ENCODE results near the gene TOX4.
"Not testable (repeated sequence)": the region's sequence is repeated elsewhere in the genome, so short reads cannot be mapped to it uniquely, and the experiment has no call there.

Gene TOX4

DNA sequence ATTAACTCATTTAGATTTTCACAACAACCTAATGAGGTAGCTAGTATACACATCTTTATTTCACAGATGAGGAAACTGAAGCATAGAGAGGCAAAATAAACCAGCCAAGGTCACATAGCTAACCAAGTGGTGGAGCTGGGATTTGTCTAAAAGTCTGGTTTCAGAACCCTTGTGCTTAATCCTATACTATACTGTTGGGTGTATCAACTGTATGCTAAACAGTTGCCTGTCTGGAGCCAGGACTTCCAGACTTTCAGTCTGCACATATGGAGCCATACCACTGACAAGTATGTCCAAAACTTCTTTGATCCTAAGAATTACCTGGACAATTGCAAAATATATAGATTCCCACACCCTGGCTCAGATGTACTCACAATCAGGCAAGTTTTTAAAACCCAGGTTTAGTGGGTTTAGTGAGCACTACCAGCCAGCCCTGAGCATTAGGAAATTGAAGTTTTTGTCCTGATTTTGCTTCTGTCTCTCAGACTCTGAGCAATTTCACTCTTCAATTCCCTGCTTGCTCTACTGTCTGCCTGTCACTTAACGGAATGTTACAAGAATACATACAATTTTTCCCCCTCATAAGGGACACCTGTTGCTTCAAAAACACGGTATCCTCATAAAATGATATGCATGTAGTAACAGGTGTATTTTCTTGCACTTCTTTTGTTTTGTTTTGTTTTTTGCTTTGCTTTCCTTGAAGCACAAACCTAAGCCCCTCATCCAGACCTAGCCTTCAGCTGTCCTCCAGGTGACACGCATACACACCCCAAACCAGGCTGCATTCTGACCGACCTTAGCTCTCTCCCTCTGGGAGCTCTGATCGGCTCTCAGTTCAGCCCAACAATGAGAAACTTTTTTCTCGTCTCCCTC is 58.8 kb downstream of the TOX4 start:
- DNase-seq, result no peak

DNA sequence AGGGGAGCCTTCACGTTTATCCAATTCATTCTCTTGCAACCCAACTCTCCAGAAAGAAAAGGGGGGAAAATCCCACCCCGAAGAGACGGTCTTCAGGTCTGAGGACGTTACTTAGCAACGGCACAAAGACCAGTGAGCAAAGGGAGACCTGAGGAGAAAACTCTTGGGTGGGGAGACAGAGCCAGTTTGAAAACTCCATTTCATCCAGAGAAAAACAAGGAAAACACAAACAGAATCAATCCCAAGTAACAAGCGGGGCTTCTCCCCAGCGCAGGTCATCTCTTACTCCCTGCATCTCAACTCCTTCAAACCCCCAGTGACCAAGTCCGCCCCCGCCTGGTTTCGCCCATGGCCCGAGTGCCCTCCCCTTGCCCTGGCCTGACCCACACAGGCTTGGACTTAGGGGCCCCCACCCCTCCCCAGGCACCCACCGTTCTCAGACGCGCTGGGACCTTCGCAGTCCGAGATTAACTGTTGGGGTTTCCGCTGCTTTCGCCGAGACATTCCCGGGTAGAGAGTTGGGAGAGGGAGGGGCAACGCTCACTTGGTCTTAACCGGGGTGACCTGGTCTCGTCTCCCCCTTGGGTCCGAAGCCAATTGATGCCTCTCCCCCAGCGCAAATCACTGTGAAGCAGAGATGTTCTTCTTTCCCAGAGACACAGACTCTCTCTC is 59.6 kb downstream of the TOX4 start:
- no peak for DNase-seq

DNA sequence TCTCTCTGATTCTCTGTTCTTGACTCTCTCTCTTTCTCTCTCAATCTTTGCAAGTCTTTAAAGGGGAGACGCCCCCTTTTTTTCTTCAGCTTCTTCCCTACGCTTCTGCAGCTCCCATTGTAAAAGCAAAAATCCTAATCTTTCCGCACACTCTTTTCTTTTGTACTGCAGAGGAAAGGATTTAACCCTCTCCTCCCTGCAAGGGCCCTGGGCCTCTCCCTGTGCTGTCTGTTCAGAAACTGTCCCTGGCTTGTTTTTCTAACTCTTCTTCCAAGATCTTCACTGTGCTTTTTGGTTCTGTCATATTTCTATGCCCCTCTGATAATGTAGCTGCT is 60.1 kb downstream of the TOX4 start:
- no peak for DNase-seq

DNA sequence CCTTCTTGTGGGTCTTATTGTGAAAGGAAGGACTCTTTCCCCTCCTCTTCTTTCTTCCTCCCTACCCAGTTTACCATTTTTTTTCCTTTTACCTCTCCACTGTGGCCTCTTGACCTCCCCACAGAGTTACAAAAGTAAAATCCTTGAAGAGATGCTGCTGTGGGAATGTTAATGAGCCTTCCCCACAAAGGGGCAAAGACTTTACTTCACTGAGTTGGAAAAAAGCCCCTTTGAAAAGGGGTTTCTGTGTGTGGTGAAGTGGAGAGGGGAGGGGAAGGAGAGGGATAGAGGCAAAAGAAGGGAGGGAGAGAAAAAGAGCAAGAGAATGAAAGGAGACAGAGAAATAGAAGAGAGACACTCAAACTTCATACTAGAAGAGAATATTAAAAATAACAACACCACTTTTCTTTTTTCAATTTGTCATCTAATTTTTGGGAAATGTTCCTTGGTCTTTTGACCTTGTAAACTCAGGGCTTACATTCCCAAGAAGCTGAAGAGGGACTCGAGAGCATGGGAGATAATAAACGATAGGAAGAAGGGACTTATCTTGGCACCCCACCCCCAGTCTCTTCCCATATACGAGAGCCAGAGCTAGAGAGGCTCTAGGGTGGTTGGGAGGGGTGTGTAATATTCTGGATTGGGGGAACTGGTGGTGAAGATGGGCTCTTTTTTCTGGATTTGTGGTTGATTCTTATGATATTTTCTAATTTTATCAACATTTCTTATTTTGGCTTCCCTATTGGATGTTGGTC is 62.4 kb downstream of the TOX4 start:
- no peak for DNase-seq

DNA sequence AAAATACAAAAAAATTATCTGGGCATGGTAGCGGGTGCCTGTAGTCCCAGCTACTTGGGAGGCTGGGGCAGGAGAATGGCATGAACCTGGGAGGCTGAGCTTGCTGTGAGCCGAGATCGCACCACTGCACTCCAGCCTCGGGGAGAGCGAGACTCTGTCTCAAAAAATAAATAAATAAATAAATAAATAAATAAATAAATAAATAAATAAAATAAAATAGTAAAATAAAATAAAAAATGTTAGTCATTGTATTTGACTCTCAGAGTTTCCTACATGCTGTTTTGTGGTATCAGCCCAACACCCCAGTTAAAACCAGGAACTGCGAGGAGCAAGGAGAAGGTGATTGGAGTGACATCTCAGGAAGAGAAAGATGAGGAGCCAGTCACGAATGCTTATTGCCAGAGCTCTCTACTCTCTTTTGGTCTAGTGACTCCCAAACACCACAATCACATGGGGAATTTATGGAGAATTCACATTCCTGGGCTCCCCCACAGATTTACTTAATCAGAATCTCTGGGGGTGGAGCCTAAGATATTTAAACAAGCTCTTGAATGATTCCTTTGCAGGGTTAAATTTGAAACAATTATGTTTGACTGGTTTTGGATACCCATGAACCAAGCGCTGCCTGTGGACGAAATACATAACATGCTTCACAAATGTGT is 64.5 kb downstream of the TOX4 start:
- no peak for DNase-seq

DNA sequence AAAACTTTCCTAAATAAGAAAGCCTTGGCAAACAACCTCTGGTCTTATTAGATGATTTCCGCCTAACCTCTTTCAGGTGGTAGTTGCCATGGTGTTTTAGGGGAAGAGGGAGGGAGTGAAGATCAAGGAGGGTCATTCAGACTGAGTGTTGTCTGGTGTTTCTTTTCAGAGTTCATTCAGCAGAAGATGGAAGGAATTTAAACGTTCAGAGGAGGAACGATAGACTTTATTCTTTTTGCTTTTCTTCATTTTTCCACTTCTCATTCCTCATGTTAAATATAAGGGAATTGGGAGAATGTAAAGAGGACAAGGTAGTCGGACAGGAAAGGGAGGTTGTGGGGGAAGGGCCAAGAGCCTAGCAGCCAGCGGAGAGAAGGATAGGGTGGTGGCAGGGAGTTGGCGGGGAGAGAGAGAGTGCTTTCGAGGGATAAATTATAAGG is 66.5 kb downstream of the TOX4 start:
- DNase-seq, result no peak

DNA sequence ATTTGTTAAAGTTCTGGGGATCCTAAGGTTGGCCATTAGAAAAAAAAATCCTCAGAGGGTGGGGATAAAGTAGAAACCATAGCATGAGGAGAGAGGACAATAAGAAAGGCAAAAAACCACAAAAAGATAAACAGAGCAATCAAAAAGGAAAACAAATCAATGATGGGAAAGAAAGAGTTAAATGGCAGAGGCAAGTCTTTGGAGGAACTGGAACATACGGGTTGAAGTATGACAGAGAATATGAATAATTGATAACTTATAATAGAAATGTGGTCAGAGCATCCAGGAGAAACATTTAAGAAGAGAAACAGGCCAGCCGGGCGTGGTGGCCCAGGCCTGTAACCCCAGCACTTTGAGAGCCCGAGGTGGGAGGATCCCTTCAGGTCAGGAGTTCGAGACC is 67.0 kb downstream of the TOX4 start:
- DNase-seq, result no peak

DNA sequence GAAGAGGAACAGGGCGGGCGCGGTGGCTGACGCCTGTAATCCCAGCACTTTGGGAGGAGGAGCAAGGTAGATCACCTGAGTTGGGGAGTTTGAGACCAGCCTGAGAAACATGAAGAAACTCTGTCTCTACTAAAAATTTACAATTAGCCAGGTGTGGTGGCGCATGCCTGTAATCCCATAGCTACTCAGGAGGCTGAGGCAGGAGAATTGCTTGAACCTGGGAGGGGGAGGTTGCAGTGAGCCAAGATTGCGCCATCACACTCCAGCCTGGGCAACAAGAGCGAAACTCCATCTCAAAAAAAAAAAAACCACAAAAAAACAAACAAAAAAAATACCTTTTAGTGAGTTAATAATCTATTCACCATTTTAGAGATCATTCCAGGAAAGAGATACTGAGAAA is 67.6 kb downstream of the TOX4 start:
- not testable (repeated sequence) for DNase-seq
